Measurements from ENCODE around the gene FXYD3. TPM values are rescaled to one million over a fixed set of nuclear protein-coding genes. Genes with fewer than 3 reads are reported as not detected.

FXYD3 gene
- total and polyA plus RNA-seq, 9 donors, result 0.23 to 33.2 (median 3.8) TPM; not detected in 2

DNA sequence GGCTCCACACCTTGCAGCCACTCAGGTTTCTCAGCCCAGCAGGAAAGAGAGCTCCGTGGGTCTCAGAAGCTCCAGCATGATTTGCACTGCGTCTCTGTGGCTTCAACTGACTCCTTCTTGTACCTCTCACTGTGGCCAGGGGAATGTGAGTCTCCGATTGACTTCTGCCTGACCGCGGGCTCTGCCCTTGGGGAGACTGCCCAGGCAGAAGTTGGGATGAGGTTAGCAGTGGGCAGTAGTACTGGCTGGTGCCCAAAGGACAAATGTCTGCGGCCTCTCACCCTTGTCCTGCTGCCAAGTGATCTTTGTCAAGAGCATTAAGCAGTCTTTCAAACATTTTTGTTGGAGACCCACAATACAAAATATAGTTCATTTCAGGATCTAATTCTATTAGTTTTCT is 34.4 kb upstream of the FXYD3 start:
- no peaks in the 10 kb centered on the region for H3K9me3 ChIP-seq
- H3K36me3 ChIP-seq, result no peaks in the 10 kb centered on the region
- no peak overlapping the region for H3K4me3 ChIP-seq
- H3K27me3 ChIP-seq, result no peaks in the 10 kb centered on the region
- TF ChIP-seq CTCF (IDR thresholded peaks at IDR 0.05) (no peak), POLR2A (IDR thresholded peaks at IDR 0.05) (no peak), EP300 (IDR thresholded peaks at IDR 0.05) (no peak)
- no peak overlapping the region for H3K27ac ChIP-seq
- H3K4me1 ChIP-seq (ENCODE audit: insufficient read depth), result no peaks in the 10 kb centered on the region
- no peak for DNase-seq
- intact Hi-C loops (cut with DNase I), result no loop called here
- WGBS, 3 donors, result 86 to 91% (median 87%) methylated on average over 6 of the region's 6 CpGs

- no peaks in the 10 kb centered on the region for H3K9me3 ChIP-seq
- H3K4me3 ChIP-seq, result no peak overlapping the region
- 83 to 85% (median 85%) methylated on average over 15 of the region's 15 CpGs for WGBS, 3 donors
- H3K36me3 ChIP-seq, result no peaks in the 10 kb centered on the region
- intact Hi-C loops (cut with DNase I), result no loop called here
- no peaks in the 10 kb centered on the region for H3K27me3 ChIP-seq
- H3K4me1 ChIP-seq (ENCODE audit: insufficient read depth), result no peaks in the 10 kb centered on the region
- TF ChIP-seq EP300 (IDR thresholded peaks at IDR 0.05) (no peak), POLR2A (IDR thresholded peaks at IDR 0.05) (no peak), CTCF (IDR thresholded peaks at IDR 0.05) (no peak)
- no peak overlapping the region for H3K27ac ChIP-seq
- DNase-seq, result no peak
These were observed 31.7 kb upstream of the FXYD3 start for GRCh38 chr19:35083691-35084508.

GRCh38 chr19:35084509-35084762 is 31.2 kb upstream of the FXYD3 start:
- Histone ChIP-seq H3K27ac (no peak overlapping the region), H3K4me3 (no peak overlapping the region), H3K4me1 (ENCODE audit: insufficient read depth) (no peaks in the 10 kb centered on the region), H3K27me3 (no peaks in the 10 kb centered on the region), H3K9me3 (no peaks in the 10 kb centered on the region), H3K36me3 (no peaks in the 10 kb centered on the region)
- no peak for DNase-seq
- TF ChIP-seq POLR2A (IDR thresholded peaks at IDR 0.05), result no peak
- intact Hi-C loops (cut with DNase I), result no loop called here
- 72 to 80% (median 74%) methylated on average over 3 of the region's 3 CpGs for WGBS, 3 donors

GRCh38 chr19:35085947-35086346 is 29.7 kb upstream of the FXYD3 start:
- H3K36me3 ChIP-seq, result no peaks in the 10 kb centered on the region
- no peak overlapping the region for H3K4me3 ChIP-seq
- no peaks in the 10 kb centered on the region for H3K4me1 ChIP-seq (ENCODE audit: insufficient read depth)
- no peaks in the 10 kb centered on the region for H3K27me3 ChIP-seq
- H3K27ac ChIP-seq, result no peak overlapping the region
- TF ChIP-seq POLR2A (IDR thresholded peaks at IDR 0.05) (no peak), EP300 (IDR thresholded peaks at IDR 0.05) (no peak), CTCF (IDR thresholded peaks at IDR 0.05) (no peak)
- no peak for DNase-seq
- no peaks in the 10 kb centered on the region for H3K9me3 ChIP-seq
- intact Hi-C loops (cut with DNase I), result no loop called here
- 64 to 68% (median 66%) methylated on average over 6 of the region's 6 CpGs for WGBS, 3 donors

- Histone ChIP-seq H3K4me3 (no peak overlapping the region), H3K36me3 (no peaks in the 10 kb centered on the region), H3K27me3 (no peaks in the 10 kb centered on the region), H3K4me1 (ENCODE audit: insufficient read depth) (no peaks in the 10 kb centered on the region), H3K27ac (no peak overlapping the region), H3K9me3 (no peaks in the 10 kb centered on the region)
- WGBS, 3 donors, result 71 to 85% (median 73%) methylated on average over 7 to 8 of the region's 8 CpGs
- TF ChIP-seq CTCF (IDR thresholded peaks at IDR 0.05) (no peak), EP300 (IDR thresholded peaks at IDR 0.05) (no peak), POLR2A (IDR thresholded peaks at IDR 0.05) (no peak)
- DNase-seq, result no peak
- intact Hi-C loops (cut with DNase I), result no loop called here
These were observed 29.2 kb upstream of the FXYD3 start for GRCh38 chr19:35086455-35086854.
